B cell (primary cell): Measurements from ENCODE around the gene PPM1M. TPM values are rescaled to one million over a fixed set of nuclear protein-coding genes. Genes with fewer than 3 reads are reported as not detected.
"Not testable (repeated sequence)": the region's sequence is repeated elsewhere in the genome, so short reads cannot be mapped to it uniquely, and the experiment has no call there.

ENCODE experiments used
- ATAC-seq: fragments of 200-7000 bp; cut with Tn5 transposase; one replicate; pipeline ENCODE4 v1.10.0; 2021; ENCODE audit warnings: low read depth, mild to moderate bottlenecking, moderate number of reproducible peaks, moderate library complexity
- CTCF ChIA-PET: fragments of 350-600 bp; sonication (Branson Sonifier 250); formaldehyde crosslinking; loops from one replicate; lab custom pipeline; 2021; ENCODE audit warnings: antibody characterized with exemption, inconsistent platforms; lab: Charles Lee
- POLR2A ChIA-PET: fragments of 350-600 bp; sonication (Branson Sonifier 250); formaldehyde crosslinking; loops from one replicate; lab custom pipeline; 2021; ENCODE audit warnings: antibody characterized with exemption; lab: Charles Lee
- DNase-seq: peaks from one replicate; pipeline ENCODE4 v3.0.0; 2013
- H2AFZ ChIP-seq: 2 replicates; pipeline ENCODE4 v1.6.1; 2012; ENCODE audit warnings: mild to moderate bottlenecking, low read depth, low read length; ENCODE audit not compliant: insufficient read depth, poor library complexity, severe bottlenecking
- H3K27ac ChIP-seq, 2 donors: 1 replicate in 1 of 2; 2 replicates in 1 of 2; pipeline ENCODE4 v1.5.1; 2012 to 2013; ENCODE audit warnings: low read length in 2 of 2, mild to moderate bottlenecking in 2 of 2, moderate library complexity in 1 of 2
- H3K27me3 ChIP-seq, 4 experiments: fragments of 200-600 bp in 1 of 4; sonication (generic) in 1 of 4; replicated peaks in 1 of 4; 1 replicate in 2 of 4; 2 replicates in 2 of 4; pipeline versions ENCODE4 v1.6.1 to v1.7.0; 2013 to 2016; ENCODE audit warnings: low read length in 3 of 4, mild to moderate bottlenecking in 2 of 4, mixed read lengths in 1 of 4, moderate library complexity in 1 of 4; ENCODE audit not compliant: insufficient read depth in 4 of 4, control insufficient read depth in 3 of 4; ENCODE audit errors: control extremely low read depth in 1 of 4
- H3K36me3 ChIP-seq, 2 experiments: replicated peaks in 1 of 2; 1 replicate in 1 of 2; 2 replicates in 1 of 2; pipeline versions ENCODE4 v1.6.1 to v1.7.1; 2013; ENCODE audit warnings: low read length in 1 of 2; ENCODE audit not compliant: insufficient read depth in 2 of 2, control insufficient read depth in 1 of 2; ENCODE audit errors: control extremely low read depth in 1 of 2, extremely low read depth in 1 of 2
- H3K4me1 ChIP-seq, 2 donors: fragments of 200-600 bp in 1 of 2; sonication (generic) in 1 of 2; 1 replicate in 1 of 2; 2 replicates in 1 of 2; pipeline versions ENCODE4 v1.5.1 to v1.6.1; 2013 to 2017; ENCODE audit warnings: low read length in 2 of 2; ENCODE audit not compliant: control insufficient read depth in 2 of 2, insufficient read depth in 2 of 2
- H3K4me2 ChIP-seq: replicated peaks from 2 replicates; pipeline ENCODE3; 2012; ENCODE audit warnings: mild to moderate bottlenecking, low read depth, low read length; ENCODE audit not compliant: poor library complexity, severe bottlenecking
- H3K4me3 ChIP-seq, 5 experiments: fragments of 200-600 bp in 1 of 5; sonication (generic) in 1 of 5; 1 replicate in 3 of 5; 2 replicates in 2 of 5; pipeline versions ENCODE4 v1.5.1 to v1.7.0; 2011 to 2016; ENCODE audit warnings: low read length in 4 of 5, mild to moderate bottlenecking in 4 of 5, low read depth in 2 of 5, control low read depth in 1 of 5, moderate library complexity in 1 of 5; ENCODE audit not compliant: insufficient read depth in 1 of 5; ENCODE audit errors: control extremely low read depth in 1 of 5, extremely low read depth in 1 of 5
- H3K79me2 ChIP-seq: fragments of 200-600 bp; sonication (generic); one replicate; pipeline ENCODE4 v1.6.0; 2016; ENCODE audit warnings: low read length; ENCODE audit not compliant: control insufficient read depth, insufficient read depth
- H3K9ac ChIP-seq: fragments of 200-600 bp; sonication (generic); 2 replicates; pipeline ENCODE4 v1.6.1; 2017; ENCODE audit warnings: mild to moderate bottlenecking, low read length, moderate library complexity
- H3K9me3 ChIP-seq, 3 donors: one replicate each; pipeline versions ENCODE4 v1.6.1 to v1.7.1; 2013; ENCODE audit warnings: low read length in 2 of 3; ENCODE audit not compliant: control insufficient read depth in 2 of 3, insufficient read depth in 1 of 3; ENCODE audit errors: control extremely low read depth in 1 of 3
- H4K20me1 ChIP-seq: 2 replicates; pipeline ENCODE4 v1.6.0; 2012; ENCODE audit warnings: mild to moderate bottlenecking, low read length; ENCODE audit not compliant: insufficient read depth, control insufficient read depth, poor library complexity, severe bottlenecking
- H3K27ac Mint-ChIP-seq: one replicate; pipeline ENCODE4 v1.8.0; 2021; ENCODE audit warnings: mixed read lengths
- H3K27me3 Mint-ChIP-seq: one replicate; pipeline ENCODE4 v1.8.0; 2021; ENCODE audit warnings: mixed read lengths
- H3K4me1 Mint-ChIP-seq: one replicate; pipeline ENCODE4 v1.8.0; 2021; ENCODE audit warnings: mixed read lengths
- H3K4me3 Mint-ChIP-seq: one replicate; pipeline ENCODE4 v1.8.0; 2021; ENCODE audit warnings: mixed read lengths
- H3K9me3 Mint-ChIP-seq: one replicate; pipeline ENCODE4 v1.8.0; 2022; ENCODE audit warnings: mixed read lengths; ENCODE audit not compliant: insufficient read depth
- CTCF ChIP-seq: fragments of 200-600 bp; IDR thresholded peaks from one replicate; pipeline ENCODE4 v1.8.0; 2022; ENCODE audit warnings: antibody characterized with exemption, mild to moderate bottlenecking
- EZH2 ChIP-seq: IDR thresholded peaks from 2 replicates; pipeline ENCODE4 v1.6.1; 2012; ENCODE audit warnings: borderline replicate concordance, low read depth, mild to moderate bottlenecking, moderate library complexity, low read length; ENCODE audit not compliant: insufficient read depth, poor library complexity, severe bottlenecking
- WGBS: methylation state at CpG from one replicate; pipeline ENCODE4 v1.1.5; 2013; ENCODE audit warnings: missing lambda C conversion rate; ENCODE audit not compliant: insufficient coverage; 5-methylcytosine and 5-hydroxymethylcytosine counted together
- intact Hi-C: fragments of 100-400 bp; cut with micrococcal nuclease; formaldehyde crosslinking; loops from one replicate; pipeline ENCODE4 v1.10.0; 2022
- polyA plus RNA-seq: library from polyadenylated mRNA; depleted of rRNA; stranded (reverse); fragments of >200 nt; gene quantifications from 2 replicates; pipeline ENCODE4 v1.2.3, GENCODE V29; 2012
- total RNA-seq, 2 donors: library from RNA; stranded (reverse); fragments of 120-200 nt in 1 of 2; gene quantifications; 1 replicate in 1 of 2; 2 replicates in 1 of 2; pipeline versions ENCODE4 v1.2.3 to v1.2.4, GENCODE V29; 2013 to 2022

PPM1M gene
- total and polyA plus RNA-seq, 2 donors (not counting 1 experiment from before 2014, with no cell fraction given), result 45.0 to 65.2 TPM

- no peaks in the 10 kb centered on the region for H3K27me3 Mint-ChIP-seq
- peaks cover 66% of the 10 kb centered on the region for H3K4me1 Mint-ChIP-seq
- Histone ChIP-seq H3K9ac (no peak overlapping the region), H3K4me3 (peak overlapping the region in 1 of 5 experiments; percentile 16), H3K27ac (peak overlapping the region; percentile 41 to 70), H3K79me2 (peaks cover 99% of the 10 kb centered on the region), H3K36me3 (peaks cover 5 to 66% of the 10 kb centered on the region in 2 experiments), H3K27me3 (no peaks in the 10 kb centered on the region), H4K20me1 (peaks cover 80% of the 10 kb centered on the region), H2AFZ (no peak overlapping the region), H3K4me2 (peak overlapping the region; percentile 53), H3K4me1 (peaks cover 37 to 45% of the 10 kb centered on the region in 2 donors), H3K9me3 (no peaks in the 10 kb centered on the region)
- DNase-seq (no peak), ATAC-seq (no peak)
- TF ChIP-seq EZH2, result no peak
- TF ChIP-seq CTCF, result no peak
- no peaks in the 10 kb centered on the region for H3K9me3 Mint-ChIP-seq
- ChIA-PET CTCF (interaction anchor here (0.7 to 1.6 kb wide), 5 partner anchors 10 to 50 kb away, joined by 3 to 7 read pairs (median 3); partner anchors contain the start of gene TLR9), POLR2A (interaction anchor here (1.6 kb wide), 1 partner anchor 17 kb away, joined by 4 read pairs; no protein-coding TSS in a partner anchor)
- intact Hi-C loops, result no loop called here
- 52% methylated on average over 4 of the region's 9 CpGs for WGBS
- peak overlapping the region; percentile 73 for H3K4me3 Mint-ChIP-seq
- peak overlapping the region; percentile 86 for H3K27ac Mint-ChIP-seq
Measured at GRCh38 chr3:52270252-52270754, 24.7 kb downstream of the PPM1M start.

- H3K4me2 ChIP-seq, ATAC-seq, intact Hi-C loops, H3K9me3 ChIP-seq, H3K27me3 ChIP-seq, H2AFZ ChIP-seq, H3K4me3 ChIP-seq, H3K27me3 Mint-ChIP-seq, H3K9me3 Mint-ChIP-seq, DNase-seq: not testable (repeated sequence)
- POLR2A ChIA-PET, result interaction anchor here (1.6 kb wide), 1 partner anchor 19 kb away, joined by 4 read pairs; no protein-coding TSS in a partner anchor
- Histone ChIP-seq H3K9ac (peak overlapping the region; percentile 24), H4K20me1 (peaks cover 84% of the 10 kb centered on the region), H3K4me1 (peaks cover 53 to 63% of the 10 kb centered on the region in 2 donors), H3K27ac (peak overlapping the region; percentile 41 to 70), H3K79me2 (peaks cover 100% of the 10 kb centered on the region), H3K36me3 (peaks cover 0 to 55% of the 10 kb centered on the region in 2 experiments)
- WGBS, result 100% methylated on average over 3 of the region's 9 CpGs
- H3K4me1 Mint-ChIP-seq, result peaks cover 78% of the 10 kb centered on the region
- peak overlapping the region; percentile 86 for H3K27ac Mint-ChIP-seq
- CTCF ChIA-PET, result interaction anchor here (1.1 to 1.8 kb wide), 5 partner anchors 12 to 67 kb away, joined by 4 to 7 read pairs (median 5); no protein-coding TSS in a partner anchor
- H3K4me3 Mint-ChIP-seq, result peak overlapping the region; percentile 73
Measured at GRCh38 chr3:52272172-52272571, 26.6 kb downstream of the PPM1M start.
